ENCODE results near the gene RGS7. TPM values are rescaled to one million over a fixed set of nuclear protein-coding genes. Genes with fewer than 3 reads are reported as not detected.
"Not testable (repeated sequence)": the region's sequence is repeated elsewhere in the genome, so short reads cannot be mapped to it uniquely, and the experiment has no call there.

Gene RGS7
- total RNA-seq, 1 experiment from 2014 or later, result 0.10 TPM

GRCh38 chr1:241142493-241142892 lies 214.5 kb downstream of the RGS7 start:
- intact Hi-C loops (cut with micrococcal nuclease; ENCODE audit: unreplicated experiment), result no loop called here
- in situ Hi-C loops (cut with HindIII; ENCODE audit: low pct_unique_long_range_greater_than_20kb, low sequenced_read_pairs), result no loop called here
- POLR2A ChIA-PET, result no interaction called here

GRCh38 chr1:241141646-241142045 lies 215.4 kb downstream of the RGS7 start:
- ATAC-seq; H3K9me3 ChIP-seq (ENCODE audit: control insufficient read depth, insufficient read depth, low read depth, low read length); H3K36me3 ChIP-seq (ENCODE audit: control insufficient read depth, insufficient read depth, low read length); POLR2A ChIA-PET; H3K4me3 ChIP-seq (ENCODE audit: low read depth in 2 of 2, low read length in 2 of 2); in situ Hi-C loops (cut with HindIII; ENCODE audit: low pct_unique_long_range_greater_than_20kb, low sequenced_read_pairs); CTCF ChIA-PET; intact Hi-C loops (cut with micrococcal nuclease; ENCODE audit: unreplicated experiment); BruUV-seq (replicated peaks); H3K27me3 ChIP-seq (ENCODE audit: control insufficient read depth, insufficient read depth, low read length); H3K4me1 ChIP-seq (ENCODE audit: control insufficient read depth, insufficient read depth, low read length); DNase-seq (ENCODE audit: low read depth, low spot score); H3K27ac ChIP-seq (ENCODE audit: low read length): not testable (repeated sequence)

More at GRCh38 chr1:241142493-241142892, 214.5 kb downstream of the RGS7 start:
- DNase-seq (ENCODE audit: low read depth, low spot score), result no peak
- H3K9me3 ChIP-seq (ENCODE audit: control insufficient read depth, insufficient read depth, low read depth, low read length), result no peaks in the 10 kb centered on the region
- no peaks in the 10 kb centered on the region for H3K27me3 ChIP-seq (ENCODE audit: control insufficient read depth, insufficient read depth, low read length)
- H3K4me3 ChIP-seq (ENCODE audit: low read depth in 2 of 2, low read length in 2 of 2), result no peak overlapping the region
- no TSS peak for BruUV-seq (replicated peaks)
- no peak for ATAC-seq
- CTCF ChIA-PET, result no interaction called here
- no peak for TF ChIP-seq POLR2AphosphoS5 (IDR thresholded peaks at IDR 0.05; ENCODE audit: low read depth, low read length)
- TF ChIP-seq TCF7L2 (IDR thresholded peaks at IDR 0.05; ENCODE audit: low read depth, low read length), result no peak
- no peak for TF ChIP-seq SIN3A (IDR thresholded peaks at IDR 0.05; ENCODE audit: borderline replicate concordance, insufficient read depth, low read depth, low read length)
- TF ChIP-seq REST (IDR thresholded peaks at IDR 0.05; ENCODE audit: insufficient read depth in 1 of 2, low read depth in 2 of 2, low read length in 1 of 2), result no peak
- TF ChIP-seq CTCF (IDR thresholded peaks at IDR 0.05), result no peak
- no peaks in the 10 kb centered on the region for H3K36me3 ChIP-seq (ENCODE audit: control insufficient read depth, insufficient read depth, low read length)
- H3K27ac ChIP-seq (ENCODE audit: low read length), result no peak overlapping the region
- H3K4me1 ChIP-seq (ENCODE audit: control insufficient read depth, insufficient read depth, low read length), result no peaks in the 10 kb centered on the region

- POLR2A ChIA-PET, result no interaction called here
- TF ChIP-seq REST (IDR thresholded peaks at IDR 0.05; ENCODE audit: insufficient read depth in 1 of 2, low read depth in 2 of 2, low read length in 1 of 2), result no peak
- TF ChIP-seq POLR2AphosphoS5 (IDR thresholded peaks at IDR 0.05; ENCODE audit: low read depth, low read length), result no peak
- TF ChIP-seq CTCF (IDR thresholded peaks at IDR 0.05), result no peak
- no peak for TF ChIP-seq TCF7L2 (IDR thresholded peaks at IDR 0.05; ENCODE audit: low read depth, low read length)
- TF ChIP-seq SIN3A (IDR thresholded peaks at IDR 0.05; ENCODE audit: borderline replicate concordance, insufficient read depth, low read depth, low read length), result no peak
- in situ Hi-C loops (cut with HindIII; ENCODE audit: low pct_unique_long_range_greater_than_20kb, low sequenced_read_pairs), result no loop called here
Measured at GRCh38 chr1:241140670-241141069, 216.3 kb downstream of the RGS7 start.

More at GRCh38 chr1:241140670-241141069, 216.3 kb downstream of the RGS7 start:
- Histone ChIP-seq H3K4me3 (ENCODE audit: low read depth in 2 of 2, low read length in 2 of 2) (no peak overlapping the region), H3K36me3 (ENCODE audit: control insufficient read depth, insufficient read depth, low read length) (no peaks in the 10 kb centered on the region), H3K27ac (ENCODE audit: low read length) (no peak overlapping the region), H3K4me1 (ENCODE audit: control insufficient read depth, insufficient read depth, low read length) (no peaks in the 10 kb centered on the region), H3K9me3 (ENCODE audit: control insufficient read depth, insufficient read depth, low read depth, low read length) (no peaks in the 10 kb centered on the region), H3K27me3 (ENCODE audit: control insufficient read depth, insufficient read depth, low read length) (no peaks in the 10 kb centered on the region)
- BruUV-seq (replicated peaks), result no TSS peak
- CTCF ChIA-PET, result no interaction called here
- DNase-seq (ENCODE audit: low read depth, low spot score) (no peak), ATAC-seq (no peak)
- intact Hi-C loops (cut with micrococcal nuclease; ENCODE audit: unreplicated experiment), result no loop called here
